Sigmoid colon (tissue), 3 donors: ENCODE measurements around the gene SSBP3.

Experiments
- CTCF ChIP-seq, 4 experiments: fragments of 450-650 bp in 3 of 4; fragments of 200-600 bp in 1 of 4; IDR thresholded peaks; one replicate each; pipeline ENCODE4 v1.5.1; 2016 to 2019; ENCODE audit warnings: antibody characterized with exemption in 4 of 4, mild to moderate bottlenecking in 3 of 4, moderate library complexity in 2 of 4
- POLR2A ChIP-seq, 2 donors: fragments of 450-650 bp; IDR thresholded peaks; one replicate each; pipeline ENCODE4 v1.6.1; 2016; ENCODE audit warnings: antibody characterized with exemption in 2 of 2, mild to moderate bottlenecking in 2 of 2, moderate library complexity in 2 of 2

DNA sequence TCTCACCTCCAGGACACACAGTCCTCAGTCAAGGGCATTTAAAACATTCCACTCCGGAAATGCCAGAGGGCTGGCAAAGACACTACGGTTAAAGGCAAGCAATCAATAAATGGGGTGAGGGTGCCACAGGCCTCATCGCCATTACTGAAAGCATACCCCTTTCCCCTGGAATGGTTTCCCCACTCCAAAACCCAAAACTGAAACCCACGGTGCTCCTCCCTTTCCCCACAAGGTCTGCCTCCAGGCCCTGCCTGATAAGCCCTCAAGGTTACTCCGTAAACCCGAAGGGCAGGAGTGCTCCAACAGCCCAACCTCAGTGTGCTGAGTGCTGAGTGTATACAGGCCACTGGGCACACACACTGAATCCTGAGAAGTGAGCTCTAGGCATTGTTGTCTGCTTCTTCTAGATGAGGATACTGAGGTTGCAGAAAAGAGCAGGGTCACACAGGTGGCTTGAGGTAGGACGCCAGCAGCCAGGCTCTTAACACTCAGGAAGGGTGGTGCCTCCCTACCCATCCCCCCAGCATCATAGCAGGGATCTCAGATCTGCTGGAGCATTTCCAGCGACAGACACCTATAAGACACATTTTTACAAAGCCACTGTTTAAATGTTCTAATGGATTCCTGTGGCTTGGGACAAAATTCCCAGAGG is 29.0 kb downstream of the SSBP3 start:
- TF ChIP-seq CTCF (IDR thresholded peaks at IDR 0.05) (no peak), POLR2A (IDR thresholded peaks at IDR 0.05) (no peak)
